Activated T-helper 17 cell treated with anti-CD3 and anti-CD28 coated beads, Interleukin-2, amount 50 U/mL, for 72 hours (primary cell): ENCODE measurements around the gene LRRFIP1. TPM values are rescaled to one million over a fixed set of nuclear protein-coding genes. Genes with fewer than 3 reads are reported as not detected.
"Not testable (repeated sequence)": the region's sequence is repeated elsewhere in the genome, so short reads cannot be mapped to it uniquely, and the experiment has no call there.

Experiments used
- ATAC-seq: fragments of 150-1000 bp; cut with Tn5 transposase; replicated peaks from 2 replicates; pipeline ENCODE4 v1.10.0; 2021; ENCODE audit warnings: mild to moderate bottlenecking, moderate library complexity
- H3K27ac Mint-ChIP-seq: one replicate; pipeline ENCODE4 v1.8.0; 2022; ENCODE audit warnings: mixed read lengths
- H3K27me3 Mint-ChIP-seq: one replicate; pipeline ENCODE4 v1.8.0; 2022; ENCODE audit warnings: mixed read lengths
- H3K36me3 Mint-ChIP-seq: one replicate; pipeline ENCODE4 v1.8.0; 2022; ENCODE audit warnings: low read depth, mild to moderate bottlenecking, mixed read lengths
- H3K4me1 Mint-ChIP-seq: one replicate; pipeline ENCODE4 v1.8.0; 2022; ENCODE audit warnings: mixed read lengths
- H3K4me3 Mint-ChIP-seq: one replicate; pipeline ENCODE4 v1.8.0; 2022; ENCODE audit warnings: mild to moderate bottlenecking, mixed read lengths
- H3K9me3 Mint-ChIP-seq: one replicate; pipeline ENCODE4 v1.8.0; 2022; ENCODE audit warnings: mixed read lengths
- total RNA-seq, 2 donors: library from RNA; stranded (reverse); gene quantifications; one replicate each; pipeline ENCODE4 v1.2.3, GENCODE V29; 2022

LRRFIP1 gene
- total RNA-seq, 2 donors from 2014 or later = 271 to 319 TPM

DNA sequence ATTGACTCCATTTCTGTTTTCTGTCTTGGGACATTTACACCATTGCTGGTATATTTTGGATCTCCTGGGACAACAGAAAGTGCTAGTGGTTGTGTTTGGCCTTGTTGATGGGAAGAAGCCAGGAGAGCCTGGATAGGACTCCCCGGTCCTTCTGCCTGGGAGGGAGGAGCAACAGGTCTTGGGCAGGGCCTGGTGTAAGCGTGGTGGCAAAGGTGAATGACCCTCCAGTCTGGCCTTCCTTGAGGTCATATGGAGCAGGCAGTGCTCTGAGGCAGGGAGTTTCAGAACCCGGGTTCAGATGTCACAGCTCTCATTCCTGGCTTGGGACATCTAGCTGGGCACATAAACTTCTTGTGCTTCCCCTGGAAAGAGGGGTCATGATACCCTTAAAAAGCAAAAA, 115.2 kb downstream of the LRRFIP1 start:
- Mint-ChIP-seq H3K9me3 (no peaks in the 10 kb centered on the region), H3K4me3 (no peak overlapping the region), H3K4me1 (peaks cover 45% of the 10 kb centered on the region), H3K27ac (peak overlapping the region; percentile 91), H3K36me3 (peaks cover 94% of the 10 kb centered on the region), H3K27me3 (no peaks in the 10 kb centered on the region)
- ATAC-seq = no peak

DNA sequence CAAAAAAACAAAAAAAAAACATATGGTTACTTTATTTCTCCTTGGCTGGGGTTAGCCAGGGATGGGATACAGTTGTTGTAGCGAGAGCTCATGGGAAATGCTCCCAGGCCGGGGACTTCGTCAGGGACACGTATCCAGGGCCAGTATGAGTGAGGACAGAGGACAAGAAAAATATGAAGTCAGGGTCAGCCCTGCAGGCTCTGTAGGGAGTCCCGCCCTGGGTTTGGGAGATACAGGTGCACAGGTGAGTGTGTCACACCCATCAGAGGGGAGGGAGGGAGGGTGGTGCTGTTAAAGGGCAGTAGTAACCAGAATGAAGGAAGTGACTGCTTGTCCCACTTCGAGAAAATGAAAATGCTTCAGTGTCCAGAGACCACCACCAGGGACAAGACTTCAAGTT, 115.6 kb downstream of the LRRFIP1 start:
- H3K36me3 Mint-ChIP-seq = peaks cover 94% of the 10 kb centered on the region
- H3K27me3 Mint-ChIP-seq = no peaks in the 10 kb centered on the region
- peak overlapping the region; percentile 91 for H3K27ac Mint-ChIP-seq
- no peak overlapping the region for H3K4me3 Mint-ChIP-seq
- H3K4me1 Mint-ChIP-seq = peaks cover 41% of the 10 kb centered on the region
- no peaks in the 10 kb centered on the region for H3K9me3 Mint-ChIP-seq
- ATAC-seq = no peak

DNA sequence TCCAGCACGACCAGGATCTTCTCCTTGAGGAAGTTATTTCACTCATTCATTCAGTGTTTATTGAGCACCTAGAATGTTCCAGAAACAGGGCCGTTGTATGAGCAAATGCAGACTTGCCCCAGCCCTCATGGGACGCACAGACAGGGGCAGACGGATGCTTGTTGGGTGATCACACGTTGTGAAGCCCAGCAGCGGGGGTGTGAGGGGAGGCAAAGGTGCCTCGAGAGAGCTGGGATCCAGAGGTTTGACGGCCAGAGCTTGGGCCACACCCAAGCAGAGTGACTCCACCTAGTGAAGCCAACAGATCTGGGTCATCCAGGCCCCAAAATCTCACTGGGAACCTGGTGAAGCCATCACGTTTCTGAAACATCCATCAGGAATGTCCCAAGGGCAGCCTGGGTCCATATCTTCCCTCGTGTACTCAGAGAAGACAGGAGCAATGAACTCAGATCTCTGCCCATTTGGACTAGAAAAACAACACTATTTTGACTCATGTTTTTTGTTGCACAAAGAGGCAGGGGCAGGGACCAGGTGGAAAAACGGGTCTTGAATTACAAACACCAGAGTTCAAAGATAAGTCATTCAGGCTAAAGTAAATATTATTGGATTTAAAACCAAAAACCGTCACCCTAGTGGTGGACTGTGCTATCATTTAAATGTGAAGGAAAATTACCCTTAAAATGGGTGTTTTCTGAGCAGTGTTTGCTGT, 116.3 kb downstream of the LRRFIP1 start:
- H3K4me1 Mint-ChIP-seq = peaks cover 39% of the 10 kb centered on the region
- ATAC-seq = no peak
- H3K4me3 Mint-ChIP-seq = no peak overlapping the region
- H3K9me3 Mint-ChIP-seq = no peaks in the 10 kb centered on the region
- peaks cover 94% of the 10 kb centered on the region for H3K36me3 Mint-ChIP-seq
- no peaks in the 10 kb centered on the region for H3K27me3 Mint-ChIP-seq
- peak overlapping the region; percentile 91 for H3K27ac Mint-ChIP-seq

DNA sequence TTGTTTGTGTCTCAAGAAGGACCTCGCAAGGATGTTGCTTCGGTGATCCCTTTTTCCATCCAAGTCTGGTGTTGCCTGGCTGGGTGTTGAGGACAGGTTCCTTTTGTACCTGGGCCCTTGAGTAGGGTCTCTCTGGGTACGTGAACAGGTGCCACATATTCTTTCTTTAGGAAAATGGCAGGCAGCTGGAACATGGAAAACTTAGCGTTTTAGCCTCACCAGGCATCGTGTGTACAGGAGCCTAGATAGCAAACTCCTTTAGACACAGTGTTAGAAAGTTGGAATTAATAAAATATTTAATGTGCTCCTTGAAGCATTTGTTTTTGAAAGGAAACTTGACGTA, 116.9 kb downstream of the LRRFIP1 start:
- no peaks in the 10 kb centered on the region for H3K9me3 Mint-ChIP-seq
- ATAC-seq = no peak
- no peak overlapping the region for H3K4me3 Mint-ChIP-seq
- H3K27me3 Mint-ChIP-seq = no peaks in the 10 kb centered on the region
- peaks cover 94% of the 10 kb centered on the region for H3K36me3 Mint-ChIP-seq
- H3K4me1 Mint-ChIP-seq = peaks cover 36% of the 10 kb centered on the region
- H3K27ac Mint-ChIP-seq = peak overlapping the region; percentile 91

DNA sequence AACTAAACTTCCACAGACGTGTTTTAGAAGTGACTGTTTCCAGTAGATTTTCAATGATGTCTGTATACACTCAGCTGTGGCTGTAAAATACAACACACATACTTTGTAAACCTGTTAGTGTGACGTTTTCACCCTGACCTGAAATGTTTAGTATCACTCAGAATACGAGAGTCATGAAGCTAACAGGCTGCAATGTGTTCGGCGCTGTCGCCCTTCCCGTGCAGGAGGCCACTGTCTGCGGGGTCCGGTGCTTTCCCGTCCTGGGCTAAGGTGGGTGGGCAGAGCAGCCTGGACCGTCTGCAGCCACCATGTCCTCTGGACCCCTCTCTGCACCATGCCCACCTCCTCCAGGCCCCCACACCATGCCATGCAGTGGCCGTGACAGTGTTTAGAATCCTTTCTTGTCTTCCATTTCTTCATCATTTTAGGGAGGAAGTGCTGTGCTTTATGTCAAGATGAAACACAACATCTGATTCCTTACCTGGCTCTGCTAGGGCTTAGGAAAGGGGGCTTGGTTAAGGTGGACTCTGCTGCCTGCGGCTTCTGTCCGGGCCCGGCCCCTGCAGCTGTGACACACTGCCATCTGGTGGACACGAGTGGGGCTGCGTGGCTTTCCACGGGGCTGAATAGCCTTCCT, 117.3 kb downstream of the LRRFIP1 start:
- no peaks in the 10 kb centered on the region for H3K27me3 Mint-ChIP-seq
- ATAC-seq = peak; percentile 87
- H3K27ac Mint-ChIP-seq = peak overlapping the region; percentile 88

DNA sequence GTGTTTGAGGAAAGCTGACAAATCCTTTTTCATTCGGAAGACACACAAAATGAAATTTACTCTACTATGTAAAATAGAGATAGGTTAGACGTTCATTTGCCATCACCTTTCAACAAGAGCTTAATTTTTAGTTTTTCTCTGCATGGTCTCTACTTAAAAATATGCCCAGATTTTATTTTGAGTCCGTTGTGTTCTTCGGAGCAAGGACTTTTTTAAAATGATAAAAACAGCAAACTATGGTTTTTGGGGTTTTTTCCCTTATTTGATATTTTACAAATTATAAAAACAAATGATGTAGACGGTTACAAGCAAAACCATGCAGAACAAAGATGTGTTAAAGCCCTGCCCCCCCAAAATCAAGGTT, 117.8 kb downstream of the LRRFIP1 start:
- ATAC-seq = no peak
- peak overlapping the region; percentile 21 for H3K4me3 Mint-ChIP-seq
- peaks cover 94% of the 10 kb centered on the region for H3K36me3 Mint-ChIP-seq
- H3K9me3 Mint-ChIP-seq = no peaks in the 10 kb centered on the region
- no peaks in the 10 kb centered on the region for H3K27me3 Mint-ChIP-seq
- H3K27ac Mint-ChIP-seq = peak overlapping the region; percentile 88
- H3K4me1 Mint-ChIP-seq = peaks cover 30% of the 10 kb centered on the region

More for the DNA sequence above, 117.3 kb downstream of the LRRFIP1 start:
- Mint-ChIP-seq H3K4me1 (peaks cover 31% of the 10 kb centered on the region), H3K4me3 (peak overlapping the region; percentile 21), H3K36me3 (peaks cover 94% of the 10 kb centered on the region), H3K9me3 (no peaks in the 10 kb centered on the region)

DNA sequence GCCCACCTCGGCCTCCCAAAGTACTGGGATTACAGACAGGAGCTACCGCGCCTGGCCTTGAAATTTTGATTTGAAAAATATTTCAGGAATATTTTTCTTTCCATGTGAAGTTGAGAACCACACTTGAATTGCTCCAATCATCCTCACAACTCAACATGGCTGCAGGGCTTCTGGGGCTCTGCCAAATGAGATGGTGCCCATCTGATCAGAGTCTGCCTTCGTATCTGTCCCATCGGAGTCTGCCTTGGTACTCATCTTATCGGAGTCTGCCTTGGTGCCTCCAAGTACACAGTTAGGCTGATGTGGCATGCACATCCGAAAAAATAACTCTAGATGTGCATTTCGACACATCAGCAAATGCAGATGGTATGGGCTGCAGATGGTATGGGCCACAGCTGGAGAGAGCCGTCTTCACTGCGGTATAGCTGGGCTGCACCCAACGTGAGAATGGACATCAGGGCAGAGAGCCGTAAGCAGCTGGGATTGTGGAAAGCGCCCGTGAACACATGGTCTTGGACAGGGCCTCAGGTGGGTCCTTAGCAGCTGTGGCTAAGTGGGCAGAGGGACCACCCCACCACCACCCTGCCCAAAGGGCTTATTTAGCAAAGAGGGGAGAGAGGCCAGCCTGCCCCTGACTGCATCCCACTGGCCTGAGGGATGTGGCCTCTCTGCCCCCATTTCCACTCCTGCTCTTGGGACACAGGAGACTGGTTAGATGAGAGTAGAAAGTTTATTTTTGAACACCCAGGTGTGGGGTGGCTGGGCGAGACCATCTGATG, 119.1 kb downstream of the LRRFIP1 start:
- peaks cover 25% of the 10 kb centered on the region for H3K4me1 Mint-ChIP-seq
- no peaks in the 10 kb centered on the region for H3K9me3 Mint-ChIP-seq
- ATAC-seq = no peak
- H3K27me3 Mint-ChIP-seq = no peaks in the 10 kb centered on the region
- H3K36me3 Mint-ChIP-seq = peaks cover 94% of the 10 kb centered on the region
- no peak overlapping the region for H3K4me3 Mint-ChIP-seq
- H3K27ac Mint-ChIP-seq = no peak overlapping the region

DNA sequence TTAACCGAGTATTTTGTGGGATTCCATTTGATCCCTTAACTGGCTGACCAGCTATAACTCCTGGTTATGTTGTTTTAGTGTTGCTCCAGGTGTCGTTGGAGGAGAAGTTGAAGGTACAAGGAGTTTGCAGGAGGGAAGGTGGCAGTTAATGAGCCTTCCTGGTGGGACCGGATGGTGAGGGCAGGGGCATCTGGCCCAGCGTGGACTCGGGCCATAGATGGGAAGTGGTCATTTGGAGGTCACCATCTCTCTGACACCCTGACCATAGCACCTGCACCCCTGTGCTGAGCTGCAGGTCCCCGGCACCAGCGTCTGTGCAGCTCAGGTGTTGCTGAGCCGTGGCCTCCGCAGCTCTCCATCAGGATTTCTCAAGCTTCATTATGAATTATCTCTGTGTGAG, 119.8 kb downstream of the LRRFIP1 start:
- H3K4me1 Mint-ChIP-seq = peaks cover 28% of the 10 kb centered on the region
- no peak overlapping the region for H3K4me3 Mint-ChIP-seq
- no peak overlapping the region for H3K27ac Mint-ChIP-seq
- no peaks in the 10 kb centered on the region for H3K9me3 Mint-ChIP-seq
- H3K36me3 Mint-ChIP-seq = peaks cover 94% of the 10 kb centered on the region
- no peak for ATAC-seq
- H3K27me3 Mint-ChIP-seq = no peaks in the 10 kb centered on the region

DNA sequence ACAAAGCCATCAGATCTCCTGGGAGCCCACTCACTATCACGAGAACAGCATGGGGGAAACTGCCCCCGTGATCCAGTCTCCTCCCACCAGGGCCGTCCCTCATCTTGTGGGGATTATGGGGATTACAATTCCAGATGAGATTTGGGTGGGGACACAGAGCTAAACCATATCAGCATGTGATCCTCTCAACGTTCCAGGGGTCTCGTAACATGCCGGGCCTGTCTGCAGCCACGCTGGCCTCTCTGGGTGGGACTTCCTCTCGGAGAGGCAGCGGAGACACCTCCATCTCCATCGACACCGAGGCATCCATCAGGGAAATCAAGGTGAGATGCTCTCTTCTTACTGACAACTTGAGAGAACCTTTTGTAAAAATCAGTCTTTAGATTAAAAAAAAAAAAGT, 121.6 kb downstream of the LRRFIP1 start:
- H3K4me3 Mint-ChIP-seq = no peak overlapping the region
- no peak for ATAC-seq
- no peaks in the 10 kb centered on the region for H3K9me3 Mint-ChIP-seq
- peaks cover 94% of the 10 kb centered on the region for H3K36me3 Mint-ChIP-seq
- no peaks in the 10 kb centered on the region for H3K27me3 Mint-ChIP-seq
- peaks cover 22% of the 10 kb centered on the region for H3K4me1 Mint-ChIP-seq
- H3K27ac Mint-ChIP-seq = no peak overlapping the region

DNA sequence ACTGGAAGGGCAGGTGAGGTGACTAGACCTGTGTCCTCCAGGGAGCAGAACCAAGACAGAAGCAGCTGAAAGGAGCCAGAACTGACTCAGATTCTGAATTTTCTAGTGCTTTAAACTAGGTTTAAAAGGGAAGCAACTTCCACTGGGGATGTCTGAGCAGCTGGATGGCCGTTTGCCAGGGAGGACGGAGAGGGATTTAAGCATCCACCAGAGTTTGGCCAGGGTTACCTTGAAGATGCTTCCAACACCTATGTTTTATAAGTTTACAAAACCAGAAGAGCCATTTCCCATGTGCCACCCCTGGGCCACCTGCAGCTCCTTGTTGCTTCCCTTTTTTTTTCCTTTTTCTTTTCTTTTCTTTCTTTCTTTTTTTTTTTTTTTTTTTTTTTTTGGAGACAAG, 122.6 kb downstream of the LRRFIP1 start:
- no peak for ATAC-seq
- peaks cover 97% of the 10 kb centered on the region for H3K36me3 Mint-ChIP-seq
- no peaks in the 10 kb centered on the region for H3K27me3 Mint-ChIP-seq
- H3K4me1 Mint-ChIP-seq = peaks cover 19% of the 10 kb centered on the region
- no peak overlapping the region for H3K4me3 Mint-ChIP-seq
- no peaks in the 10 kb centered on the region for H3K9me3 Mint-ChIP-seq
- H3K27ac Mint-ChIP-seq = peak overlapping the region; percentile 53

DNA sequence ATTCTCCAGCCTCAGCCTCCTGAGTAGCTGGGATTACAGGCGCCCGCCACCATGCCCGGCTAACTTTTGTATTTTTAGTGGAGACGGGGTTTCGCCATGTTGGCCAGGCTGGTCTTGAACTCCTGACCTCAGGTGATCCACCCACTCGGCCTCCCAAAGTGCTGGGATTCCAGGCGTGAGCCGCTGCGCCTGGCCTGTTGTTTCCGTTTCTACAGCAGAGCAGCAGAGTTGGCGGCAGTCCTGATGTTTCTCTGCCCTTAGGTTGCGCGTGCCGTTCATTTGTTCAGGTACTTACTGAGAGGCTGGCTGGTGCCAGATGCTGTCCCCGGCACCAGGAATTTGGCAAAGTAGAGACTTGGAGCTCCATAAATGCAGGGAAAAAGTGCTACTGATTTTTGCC, 123.1 kb downstream of the LRRFIP1 start:
- not testable (repeated sequence) for H3K27ac Mint-ChIP-seq, H3K27me3 Mint-ChIP-seq, H3K9me3 Mint-ChIP-seq, H3K4me3 Mint-ChIP-seq, ATAC-seq
- peaks cover 17% of the 10 kb centered on the region for H3K4me1 Mint-ChIP-seq
- peaks cover 97% of the 10 kb centered on the region for H3K36me3 Mint-ChIP-seq

DNA sequence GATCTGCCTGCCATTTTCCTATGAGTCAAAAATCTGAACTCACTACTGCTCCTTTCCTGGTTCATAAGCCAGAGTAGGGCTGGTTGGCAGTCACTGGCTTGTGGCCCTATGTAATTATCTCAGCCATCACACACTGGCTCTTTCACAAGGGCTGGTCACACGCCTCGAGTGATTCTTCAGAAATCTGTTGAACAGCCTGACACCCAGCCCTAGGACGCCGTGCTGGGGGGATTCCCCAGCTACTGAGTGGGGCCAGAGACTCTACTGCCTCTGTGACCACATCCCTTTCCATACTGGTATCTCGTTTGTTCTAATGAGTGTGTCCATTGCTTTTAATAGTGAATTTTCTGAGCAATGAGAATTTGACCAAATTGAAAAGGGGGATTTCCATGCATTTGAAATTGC, 125.4 kb downstream of the LRRFIP1 start:
- peaks cover 17% of the 10 kb centered on the region for H3K4me1 Mint-ChIP-seq
- no peaks in the 10 kb centered on the region for H3K9me3 Mint-ChIP-seq
- H3K27ac Mint-ChIP-seq = peak overlapping the region; percentile 70
- no peaks in the 10 kb centered on the region for H3K27me3 Mint-ChIP-seq
- peak overlapping the region; percentile 25 for H3K4me3 Mint-ChIP-seq
- peak; percentile 99 for ATAC-seq
- peaks cover 100% of the 10 kb centered on the region for H3K36me3 Mint-ChIP-seq

DNA sequence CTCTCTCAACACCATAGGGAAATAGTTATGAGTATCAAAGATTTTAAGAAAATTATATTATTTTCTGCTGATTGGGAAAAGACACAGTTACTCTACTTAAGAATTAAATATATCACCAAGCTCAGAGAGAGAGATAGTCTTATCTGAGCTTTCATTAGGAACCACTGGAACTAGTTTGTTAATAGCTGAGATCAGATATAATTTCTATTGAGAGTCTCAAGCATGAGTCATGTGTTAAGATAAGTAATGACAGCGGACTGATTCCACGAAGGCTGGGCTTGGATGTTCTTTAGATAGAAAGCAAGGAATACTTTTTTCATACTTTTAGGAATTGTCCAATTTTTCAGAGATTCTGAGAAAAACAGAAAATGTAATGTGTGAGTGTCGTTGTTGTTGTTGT, 126.8 kb downstream of the LRRFIP1 start:
- Mint-ChIP-seq H3K4me1 (peaks cover 17% of the 10 kb centered on the region), H3K36me3 (peaks cover 100% of the 10 kb centered on the region), H3K9me3 (no peaks in the 10 kb centered on the region), H3K27ac (no peak overlapping the region), H3K4me3 (no peak overlapping the region), H3K27me3 (no peaks in the 10 kb centered on the region)
- ATAC-seq = no peak

DNA sequence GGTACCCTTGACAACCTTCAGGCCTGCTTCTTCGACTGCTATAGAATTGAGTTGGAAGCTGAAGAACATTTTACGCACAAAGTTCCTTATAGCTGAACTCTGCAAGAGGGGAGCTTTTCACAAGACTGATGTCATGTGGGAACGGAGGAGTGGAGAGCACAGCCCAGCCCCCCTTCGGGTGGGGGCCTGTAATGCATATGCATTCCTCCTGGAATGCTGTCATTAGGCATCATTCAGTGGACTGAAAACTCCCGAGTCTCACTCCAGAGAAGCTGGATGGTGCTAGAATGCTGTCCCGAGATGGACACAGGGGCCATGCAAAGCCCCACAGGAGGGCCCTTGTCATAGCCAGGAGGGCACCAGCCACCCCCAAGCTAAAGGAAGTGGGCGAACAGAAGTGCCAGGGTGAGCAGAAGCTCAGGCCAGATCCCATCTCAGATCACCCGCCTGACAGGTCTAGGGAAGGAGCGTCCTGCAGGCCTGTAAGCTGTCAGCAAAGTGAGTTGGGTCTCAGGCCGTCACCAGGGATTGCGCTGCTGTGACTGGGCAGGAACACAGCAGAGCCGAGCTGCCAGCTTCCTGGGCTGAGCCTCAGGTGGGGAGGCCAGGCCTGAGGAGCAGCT, 127.3 kb downstream of the LRRFIP1 start:
- H3K9me3 Mint-ChIP-seq = no peaks in the 10 kb centered on the region
- peaks cover 100% of the 10 kb centered on the region for H3K36me3 Mint-ChIP-seq
- ATAC-seq = no peak
- H3K4me1 Mint-ChIP-seq = peaks cover 17% of the 10 kb centered on the region
- H3K27me3 Mint-ChIP-seq = no peaks in the 10 kb centered on the region
- H3K27ac Mint-ChIP-seq = no peak overlapping the region
- no peak overlapping the region for H3K4me3 Mint-ChIP-seq
